K562 (cell line): ENCODE data around the gene LASP1NB.
A peak's percentile ranks its signal among the peaks of the same experiment; 100 is the strongest.

Experiments used
- ATAC-seq: fragments of 200-7000 bp; cut with Tn5 transposase; 3 replicates; pipeline ENCODE4 v1.9.1; 2020; ENCODE audit warnings: moderate library complexity
- BruUV-seq: library from RNA; stranded (reverse); fragments of 400-500 nt; replicated peaks from 2 replicates; lab custom pipeline; 2021; lab: Mats Ljungman, UMichigan
- CTCF ChIA-PET: fragments of 300-600 bp; formaldehyde crosslinking; extraction: SDS; loops from one replicate; lab custom pipeline; 2021; ENCODE audit warnings: low intra/inter-chr PET ratio; lab: Yijun Ruan, JAX
- POLR2A ChIA-PET: fragments of 300-600, 350-650 bp; sonication (Branson Sonifier 250); formaldehyde crosslinking; extraction: SDS; loops from one replicate; lab custom pipeline; 2021; ENCODE audit warnings: antibody characterized with exemption, inconsistent platforms; lab: Yijun Ruan, JAX
- DNase-seq, 4 experiments: peaks; one replicate each; pipeline versions ENCODE4 v3.0.0 to v3.0.0-alpha.2; 2011 to 2018; ENCODE audit warnings: low spot score in 3 of 4, mixed read lengths in 3 of 4; ENCODE audit errors: extremely low read depth in 1 of 4
- FAIRE-seq: peaks from 2 replicates; lab custom pipeline; 2011; peaks lifted over from hg19 to GRCh38; lab: Jason Lieb, UNC
- H2AFZ ChIP-seq: 2 replicates; pipeline ENCODE4 v1.6.0; 2011; ENCODE audit warnings: low read depth, low read length, control low read depth, inconsistent platforms
- H3K27ac ChIP-seq: fragments of 200-600 bp; 3 replicates; pipeline ENCODE4 v1.8.0; 2011; ENCODE audit warnings: low read depth, mild to moderate bottlenecking, control low read depth, inconsistent platforms, low read length, moderate library complexity, mixed read lengths; ENCODE audit errors: extremely low read depth
- H3K27me3 ChIP-seq, 2 experiments: fragments of 300-600 bp in 1 of 2; 2 replicates in 1 of 2; 3 replicates in 1 of 2; pipeline versions ENCODE4 v1.6.0 to v1.8.0; 2011; ENCODE audit warnings: inconsistent platforms in 2 of 2, low read length in 2 of 2, mild to moderate bottlenecking in 1 of 2, mixed read lengths in 1 of 2, moderate library complexity in 1 of 2; ENCODE audit not compliant: control insufficient read depth in 2 of 2, insufficient read depth in 2 of 2
- H3K36me3 ChIP-seq: fragments of 300-600 bp; 3 replicates; pipeline ENCODE4 v1.8.0; 2011; ENCODE audit warnings: mild to moderate bottlenecking, low read length, inconsistent platforms; ENCODE audit not compliant: control insufficient read depth, insufficient read depth
- H3K4me1 ChIP-seq, 2 experiments: fragments of 200-600 bp in 1 of 2; replicated peaks in 1 of 2; 2 replicates in 1 of 2; 3 replicates in 1 of 2; pipeline versions ENCODE4 v1.5.1 to v1.8.0; 2011; ENCODE audit warnings: inconsistent platforms in 2 of 2, low read length in 2 of 2, mild to moderate bottlenecking in 1 of 2, mixed read lengths in 1 of 2, moderate library complexity in 1 of 2; ENCODE audit not compliant: control insufficient read depth in 2 of 2, insufficient read depth in 2 of 2
- H3K4me2 ChIP-seq: 2 replicates; pipeline ENCODE4 v1.6.1; 2011; ENCODE audit warnings: low read length, control low read depth, inconsistent platforms, mixed read lengths; ENCODE audit not compliant: insufficient read depth
- H3K4me3 ChIP-seq: fragments of 200-600 bp; sonication (generic), shearing (Covaris generic); 2 replicates; pipeline ENCODE4 v1.5.1; 2016; ENCODE audit warnings: control low read depth, inconsistent platforms
- H3K79me2 ChIP-seq: fragments of 200-600 bp; 3 replicates; pipeline ENCODE4 v1.8.0; 2011; ENCODE audit warnings: low read length, inconsistent platforms; ENCODE audit not compliant: control insufficient read depth, insufficient read depth
- H3K9ac ChIP-seq, 2 experiments: 2 replicates each; pipeline versions ENCODE4 v1.6.0 to v1.6.1; 2011; ENCODE audit warnings: low read depth in 2 of 2, low read length in 2 of 2, control low read depth in 1 of 2, inconsistent platforms in 1 of 2, mild to moderate bottlenecking in 1 of 2, mixed read lengths in 1 of 2; ENCODE audit not compliant: insufficient read depth in 1 of 2
- H3K9me1 ChIP-seq: one replicate; pipeline ENCODE4 v1.6.0; 2011; ENCODE audit warnings: inconsistent platforms, mild to moderate bottlenecking, low read length, moderate library complexity; ENCODE audit not compliant: control insufficient read depth, insufficient read depth
- H3K9me3 ChIP-seq: replicated peaks from 2 replicates; pipeline ENCODE4 v1.5.1; 2011; ENCODE audit warnings: low read depth, low read length, inconsistent platforms; ENCODE audit not compliant: control insufficient read depth, insufficient read depth
- H4K20me1 ChIP-seq: replicated peaks from 2 replicates; pipeline ENCODE4 v1.6.1; 2011; ENCODE audit warnings: low read length, inconsistent platforms, mixed read lengths; ENCODE audit not compliant: control insufficient read depth, insufficient read depth
- FOXA1 ChIP-seq: fragments of 450-650 bp; IDR thresholded peaks from 2 replicates; pipeline ENCODE4 v1.6.1; 2016; ENCODE audit warnings: mild to moderate bottlenecking, borderline replicate concordance
- FOXJ3 ChIP-seq: sonication (generic); formaldehyde crosslinking; IDR thresholded peaks from 2 replicates; pipeline ENCODE4 v1.4.0; 2020; ENCODE audit warnings: mild to moderate bottlenecking, missing genetic modification reagents
- FOXP1 ChIP-seq: sonication (generic); formaldehyde crosslinking; IDR thresholded peaks from 2 replicates; pipeline ENCODE4 v1.8.0; 2022; ENCODE audit warnings: mild to moderate bottlenecking, missing genetic modification reagents
- KLF16 ChIP-seq: IDR thresholded peaks from 2 replicates; pipeline ENCODE4 v1.6.1; 2016; ENCODE audit warnings: antibody characterized with exemption
- MED1 ChIP-seq: sonication (generic); formaldehyde crosslinking; IDR thresholded peaks from 2 replicates; pipeline ENCODE4 v1.8.1; 2023; ENCODE audit warnings: missing genetic modification reagents, borderline replicate concordance
- NFIC ChIP-seq: fragments of 450-650 bp; IDR thresholded peaks from 2 replicates; pipeline ENCODE4 v1.6.1; 2017; ENCODE audit warnings: mild to moderate bottlenecking, inconsistent platforms
- PYGO2 ChIP-seq: fragments of 450-650 bp; IDR thresholded peaks from 2 replicates; pipeline ENCODE4 v1.6.1; 2016; ENCODE audit warnings: mild to moderate bottlenecking, missing genetic modification characterization, moderate library complexity, missing compliant biosample characterization
- RFX7 ChIP-seq: fragments of 250-450 bp; sonication (Bioruptor Pico); IDR thresholded peaks from 2 replicates; pipeline ENCODE4 v1.5.1; 2021; ENCODE audit warnings: mild to moderate bottlenecking
- TARDBP ChIP-seq: fragments of 450-650 bp; IDR thresholded peaks from 2 replicates; pipeline ENCODE4 v1.6.1; 2016
- WGBS: fragments of 100-300 bp; shearing (Covaris generic); methylation state at CpG from one replicate; pipeline ENCODE4 v1.1.6; 2016; ENCODE audit warnings: low coverage, mixed read lengths; ENCODE audit not compliant: insufficient coverage; ENCODE audit errors: missing lambda C conversion rate; 5-methylcytosine and 5-hydroxymethylcytosine counted together
- in situ Hi-C: fragments of 300-500 bp; cut with MboI; formaldehyde crosslinking; loops from 4 replicates; pipeline ENCODE4 v1.15.0; 2018; ENCODE audit warnings: inconsistent platforms, mixed read lengths
- intact Hi-C: fragments of 100-400 bp; cut with micrococcal nuclease; formaldehyde crosslinking; loops from 2 replicates; pipeline ENCODE4 v1.14.2; 2022
- TF ChIP-seq, protein P1 (sequence below): conservative IDR thresholded peaks from 2 replicates; pipeline ENCODE4 v1.6.1; 2011; ENCODE audit warnings: low read depth, mild to moderate bottlenecking, low read length; ENCODE audit not compliant: control insufficient read depth
- TF ChIP-seq, protein P2 (sequence below), 2 experiments: fragments of 450-650 bp; formaldehyde crosslinking in 1 of 2; IDR thresholded peaks; 2 replicates each; pipeline versions ENCODE4 v1.4.0 to v1.6.1; 2014 to 2020; ENCODE audit warnings: mild to moderate bottlenecking in 2 of 2, borderline replicate concordance in 1 of 2, low read depth in 1 of 2
- TF ChIP-seq, protein P3 (sequence below): fragments of 250-450 bp; sonication (Bioruptor Pico); IDR thresholded peaks from 2 replicates; pipeline ENCODE4 v1.8.0; 2021; ENCODE audit warnings: moderate library complexity, mild to moderate bottlenecking, inconsistent platforms

Gene LASP1NB

DNA sequence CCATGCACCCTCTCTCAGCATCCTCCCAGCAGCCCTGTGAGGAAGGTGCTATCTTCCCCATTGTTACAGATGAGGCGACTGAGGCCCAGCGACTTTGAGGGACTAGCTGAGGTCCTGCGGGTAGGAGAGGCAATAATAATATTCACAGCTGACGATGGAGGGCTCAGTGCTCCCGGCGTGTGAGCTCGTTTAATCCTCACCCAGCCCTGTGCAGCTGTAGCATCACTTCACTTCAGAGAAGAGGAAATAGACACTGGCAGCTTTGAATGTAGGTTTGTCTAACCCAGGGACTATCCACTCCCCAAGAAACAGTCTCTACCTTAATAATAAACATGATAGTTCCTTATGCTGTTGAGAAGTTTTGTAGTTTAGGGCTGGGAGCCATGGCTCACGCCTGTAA is 34.0 kb upstream of the LASP1NB start:
- Histone ChIP-seq H3K27ac (no peak overlapping the region), H2AFZ (no peak overlapping the region), H3K36me3 (peaks cover 87% of the 10 kb centered on the region; the same call in 2 of the 3 replicates), H3K79me2 (peaks cover 8% of the 10 kb centered on the region; the same call in 2 of the 3 replicates), H3K9me1 (peaks cover 6% of the 10 kb centered on the region), H3K27me3 (no peaks in the 10 kb centered on the region), H3K9me3 (no peaks in the 10 kb centered on the region), H3K4me3 (no peak overlapping the region), H4K20me1 (peaks cover 33% of the 10 kb centered on the region), H3K4me1 (peaks cover 20 to 32% of the 10 kb centered on the region in 2 experiments; a peak in 4 of 5 replicates), H3K4me2 (no peak overlapping the region), H3K9ac (0 out of 4 replicates have a peak overlapping the region, but pooled peaks of 1 of the 2 experiments have one; percentile 0)
- FAIRE-seq = no peak
- in situ Hi-C loops (no loop called here), intact Hi-C loops (no loop called here)
- ATAC-seq = no peak
- TF ChIP-seq PYGO2 (tag) = no peak
- TF ChIP-seq, protein P1, sequence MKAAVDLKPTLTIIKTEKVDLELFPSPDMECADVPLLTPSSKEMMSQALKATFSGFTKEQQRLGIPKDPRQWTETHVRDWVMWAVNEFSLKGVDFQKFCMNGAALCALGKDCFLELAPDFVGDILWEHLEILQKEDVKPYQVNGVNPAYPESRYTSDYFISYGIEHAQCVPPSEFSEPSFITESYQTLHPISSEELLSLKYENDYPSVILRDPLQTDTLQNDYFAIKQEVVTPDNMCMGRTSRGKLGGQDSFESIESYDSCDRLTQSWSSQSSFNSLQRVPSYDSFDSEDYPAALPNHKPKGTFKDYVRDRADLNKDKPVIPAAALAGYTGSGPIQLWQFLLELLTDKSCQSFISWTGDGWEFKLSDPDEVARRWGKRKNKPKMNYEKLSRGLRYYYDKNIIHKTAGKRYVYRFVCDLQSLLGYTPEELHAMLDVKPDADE = no peak
- no peak for TF ChIP-seq MED1 (CRISPR knock-in tag)
- TF ChIP-seq NFIC = no peak
- TF ChIP-seq FOXJ3 = no peak
- no peak for TF ChIP-seq TARDBP
- TF ChIP-seq FOXA1 = no peak
- TF ChIP-seq, protein P2, sequence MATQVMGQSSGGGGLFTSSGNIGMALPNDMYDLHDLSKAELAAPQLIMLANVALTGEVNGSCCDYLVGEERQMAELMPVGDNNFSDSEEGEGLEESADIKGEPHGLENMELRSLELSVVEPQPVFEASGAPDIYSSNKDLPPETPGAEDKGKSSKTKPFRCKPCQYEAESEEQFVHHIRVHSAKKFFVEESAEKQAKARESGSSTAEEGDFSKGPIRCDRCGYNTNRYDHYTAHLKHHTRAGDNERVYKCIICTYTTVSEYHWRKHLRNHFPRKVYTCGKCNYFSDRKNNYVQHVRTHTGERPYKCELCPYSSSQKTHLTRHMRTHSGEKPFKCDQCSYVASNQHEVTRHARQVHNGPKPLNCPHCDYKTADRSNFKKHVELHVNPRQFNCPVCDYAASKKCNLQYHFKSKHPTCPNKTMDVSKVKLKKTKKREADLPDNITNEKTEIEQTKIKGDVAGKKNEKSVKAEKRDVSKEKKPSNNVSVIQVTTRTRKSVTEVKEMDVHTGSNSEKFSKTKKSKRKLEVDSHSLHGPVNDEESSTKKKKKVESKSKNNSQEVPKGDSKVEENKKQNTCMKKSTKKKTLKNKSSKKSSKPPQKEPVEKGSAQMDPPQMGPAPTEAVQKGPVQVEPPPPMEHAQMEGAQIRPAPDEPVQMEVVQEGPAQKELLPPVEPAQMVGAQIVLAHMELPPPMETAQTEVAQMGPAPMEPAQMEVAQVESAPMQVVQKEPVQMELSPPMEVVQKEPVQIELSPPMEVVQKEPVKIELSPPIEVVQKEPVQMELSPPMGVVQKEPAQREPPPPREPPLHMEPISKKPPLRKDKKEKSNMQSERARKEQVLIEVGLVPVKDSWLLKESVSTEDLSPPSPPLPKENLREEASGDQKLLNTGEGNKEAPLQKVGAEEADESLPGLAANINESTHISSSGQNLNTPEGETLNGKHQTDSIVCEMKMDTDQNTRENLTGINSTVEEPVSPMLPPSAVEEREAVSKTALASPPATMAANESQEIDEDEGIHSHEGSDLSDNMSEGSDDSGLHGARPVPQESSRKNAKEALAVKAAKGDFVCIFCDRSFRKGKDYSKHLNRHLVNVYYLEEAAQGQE (IDR thresholded peaks at IDR 0.05; ENCODE audit: borderline replicate concordance) = no peak
- TF ChIP-seq, protein P2 (CRISPR knock-in tag; IDR thresholded peaks at IDR 0.05; ENCODE audit: low read depth) = no peak
- TF ChIP-seq, protein P3, sequence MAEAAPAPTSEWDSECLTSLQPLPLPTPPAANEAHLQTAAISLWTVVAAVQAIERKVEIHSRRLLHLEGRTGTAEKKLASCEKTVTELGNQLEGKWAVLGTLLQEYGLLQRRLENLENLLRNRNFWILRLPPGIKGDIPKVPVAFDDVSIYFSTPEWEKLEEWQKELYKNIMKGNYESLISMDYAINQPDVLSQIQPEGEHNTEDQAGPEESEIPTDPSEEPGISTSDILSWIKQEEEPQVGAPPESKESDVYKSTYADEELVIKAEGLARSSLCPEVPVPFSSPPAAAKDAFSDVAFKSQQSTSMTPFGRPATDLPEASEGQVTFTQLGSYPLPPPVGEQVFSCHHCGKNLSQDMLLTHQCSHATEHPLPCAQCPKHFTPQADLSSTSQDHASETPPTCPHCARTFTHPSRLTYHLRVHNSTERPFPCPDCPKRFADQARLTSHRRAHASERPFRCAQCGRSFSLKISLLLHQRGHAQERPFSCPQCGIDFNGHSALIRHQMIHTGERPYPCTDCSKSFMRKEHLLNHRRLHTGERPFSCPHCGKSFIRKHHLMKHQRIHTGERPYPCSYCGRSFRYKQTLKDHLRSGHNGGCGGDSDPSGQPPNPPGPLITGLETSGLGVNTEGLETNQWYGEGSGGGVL = no peak
- TF ChIP-seq KLF16 = no peak
- TF ChIP-seq FOXP1 (CRISPR knock-in tag) = no peak
- TF ChIP-seq RFX7 (CRISPR knock-in tag) = no peak
- ChIA-PET CTCF (no interaction called here), POLR2A (interaction anchor here (0.7 to 1.2 kb wide), 2 partner anchors 9 to 19 kb away, joined by 3 to 6 read pairs; no protein-coding TSS in a partner anchor)
- BruUV-seq = no TSS peak
- WGBS = 91% methylated on average over 8 of the region's 8 CpGs
- no peak for DNase-seq
